CD4-positive, alpha-beta T cell treated with Interleukin-17A for 4 hours (primary cell): ENCODE results near the gene PFKL.
"Not testable (repeated sequence)": the region's sequence is repeated elsewhere in the genome, so short reads cannot be mapped to it uniquely, and the experiment has no call there.

Experiments
- DNase-seq: peaks from one replicate; pipeline ENCODE4 v3.0.0-alpha.2; 2020; ENCODE audit warnings: mixed read lengths

Gene PFKL

GRCh38 chr21:44329971-44330681, 30.3 kb downstream of the PFKL start:
- DNase-seq = no peak

DNA sequence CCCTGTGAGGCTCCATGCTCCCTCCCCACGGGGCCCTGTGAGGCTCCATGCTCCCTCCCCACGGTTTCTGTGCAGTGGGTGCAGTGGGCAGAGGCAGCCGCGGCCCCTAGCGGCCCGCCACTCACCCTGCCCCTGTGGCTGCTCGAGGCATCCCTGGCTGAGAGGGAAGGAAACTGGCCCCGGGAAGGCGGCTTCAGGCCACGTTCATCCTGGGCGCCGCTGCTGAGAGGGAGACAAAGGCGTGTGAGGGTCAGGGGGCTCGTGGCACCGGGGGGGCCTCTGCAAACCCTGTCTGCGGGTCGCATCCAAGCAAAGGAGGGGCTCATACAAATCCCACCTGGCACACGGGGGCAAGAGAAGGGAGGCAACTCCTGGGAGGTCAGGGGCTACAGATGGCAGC, 30.8 kb downstream of the PFKL start:
- no peak for DNase-seq

DNA sequence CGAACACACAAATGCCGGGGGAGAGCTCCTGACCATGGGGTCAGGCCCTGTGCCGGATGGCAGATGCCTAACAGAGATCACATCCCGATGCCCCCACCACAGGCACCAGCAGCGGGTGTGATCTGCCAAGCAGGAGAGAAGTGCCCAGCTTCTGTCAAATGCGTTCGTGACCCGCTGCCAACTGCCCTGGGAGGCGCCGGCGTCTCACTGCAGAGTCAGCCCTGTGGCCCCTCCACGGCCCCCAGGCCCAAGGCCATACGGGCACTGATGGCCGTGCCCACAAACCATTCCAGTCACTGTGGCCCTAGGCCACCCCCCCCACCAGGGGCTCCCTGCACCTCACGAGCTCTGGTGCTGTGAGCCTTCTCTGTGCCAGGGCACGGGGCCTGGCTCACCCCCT, 31.4 kb downstream of the PFKL start:
- DNase-seq = no peak

DNA sequence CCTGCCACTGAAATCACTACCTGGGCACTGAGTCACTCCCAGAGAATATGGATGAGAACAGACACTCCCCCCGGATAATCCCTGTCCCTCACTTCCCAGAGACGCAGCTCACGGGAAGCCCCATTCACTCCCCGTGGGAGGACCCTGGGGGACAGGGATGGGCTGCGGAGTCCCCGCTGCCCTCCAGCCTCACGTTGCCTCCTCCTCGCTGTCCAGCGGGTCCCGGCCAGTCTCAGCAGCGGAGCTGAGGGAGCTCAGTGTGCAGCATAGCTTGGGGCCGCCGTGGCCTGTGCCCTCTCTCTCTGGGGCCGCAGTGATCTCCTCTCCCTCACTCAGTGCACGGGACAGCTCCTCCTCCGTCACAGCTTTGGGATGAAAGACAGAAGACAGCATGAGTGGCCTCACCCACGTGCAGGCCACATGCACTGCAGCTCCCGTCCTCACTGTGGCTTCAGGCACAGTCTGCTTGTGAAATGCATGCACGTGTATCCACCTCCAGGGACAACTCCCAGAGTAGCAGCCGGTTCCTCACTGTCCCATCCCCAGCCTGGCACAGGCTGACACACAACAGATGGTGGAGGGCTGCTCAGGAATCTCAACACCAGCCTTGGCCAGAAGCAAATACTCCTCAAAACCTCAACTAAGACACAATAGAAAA, 31.9 kb downstream of the PFKL start:
- no peak for DNase-seq

GRCh38 chr21:44332383-44332782, 32.5 kb downstream of the PFKL start:
- no peak for DNase-seq

- DNase-seq = no peak
Observed at GRCh38 chr21:44332965-44333364, 33.1 kb downstream of the PFKL start.

- no peak for DNase-seq
Observed at GRCh38 chr21:44333509-44334328, 33.9 kb downstream of the PFKL start.

- DNase-seq = no peak
Observed at GRCh38 chr21:44334329-44335030, 34.6 kb downstream of the PFKL start.

- DNase-seq = no peak
Observed at GRCh38 chr21:44335266-44336059, 35.6 kb downstream of the PFKL start.

- no peak for DNase-seq
Observed at GRCh38 chr21:44337449-44337848, 37.6 kb downstream of the PFKL start.

GRCh38 chr21:44337941-44338895, 38.4 kb downstream of the PFKL start:
- DNase-seq = peak; percentile 51

GRCh38 chr21:44338971-44339910, 39.4 kb downstream of the PFKL start, which contains the start of gene CFAP410:
Gene CFAP410 (minus strand): TSS chr21:44339390. CDS start chr21:44339194, 196 bp downstream.
- peak; percentile 94 for DNase-seq

DNA sequence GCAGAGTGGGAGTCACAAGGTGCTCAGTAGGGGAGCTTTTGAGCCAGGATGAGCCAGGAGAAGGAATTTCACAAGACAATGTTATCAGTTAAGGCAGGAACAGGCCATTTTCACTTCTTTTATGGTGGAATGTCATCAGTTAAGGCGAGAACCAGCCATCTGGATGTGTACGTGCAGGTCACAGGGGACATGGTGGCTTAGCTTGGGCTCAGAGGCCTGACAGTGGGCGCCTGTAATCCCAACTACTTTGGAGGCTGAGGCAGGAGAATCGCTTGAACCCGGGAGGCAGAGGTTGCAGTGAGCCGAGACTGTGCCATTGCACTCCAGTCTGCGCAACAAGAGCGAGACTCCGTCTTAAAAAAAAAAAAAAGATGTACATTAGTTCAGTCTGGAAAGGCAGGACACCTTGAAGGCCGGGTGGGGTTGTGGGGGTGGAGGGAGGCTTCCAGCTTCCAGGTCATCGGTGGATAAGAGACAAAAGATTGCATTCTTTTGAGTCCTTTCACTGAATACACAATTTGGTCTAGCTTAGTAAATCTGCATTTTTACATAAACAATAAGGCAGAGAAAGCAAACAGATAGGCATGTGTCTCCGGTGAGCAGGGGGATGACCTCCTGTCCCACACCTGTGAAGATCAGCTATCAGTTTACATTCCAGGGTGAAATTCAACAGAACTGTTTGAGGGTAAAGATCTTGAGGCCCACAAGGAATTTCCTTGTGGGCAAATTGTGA, 42.0 kb downstream of the PFKL start:
- DNase-seq = not testable (repeated sequence)

- not testable (repeated sequence) for DNase-seq
Observed at GRCh38 chr21:44342981-44343380, 43.1 kb downstream of the PFKL start.

DNA sequence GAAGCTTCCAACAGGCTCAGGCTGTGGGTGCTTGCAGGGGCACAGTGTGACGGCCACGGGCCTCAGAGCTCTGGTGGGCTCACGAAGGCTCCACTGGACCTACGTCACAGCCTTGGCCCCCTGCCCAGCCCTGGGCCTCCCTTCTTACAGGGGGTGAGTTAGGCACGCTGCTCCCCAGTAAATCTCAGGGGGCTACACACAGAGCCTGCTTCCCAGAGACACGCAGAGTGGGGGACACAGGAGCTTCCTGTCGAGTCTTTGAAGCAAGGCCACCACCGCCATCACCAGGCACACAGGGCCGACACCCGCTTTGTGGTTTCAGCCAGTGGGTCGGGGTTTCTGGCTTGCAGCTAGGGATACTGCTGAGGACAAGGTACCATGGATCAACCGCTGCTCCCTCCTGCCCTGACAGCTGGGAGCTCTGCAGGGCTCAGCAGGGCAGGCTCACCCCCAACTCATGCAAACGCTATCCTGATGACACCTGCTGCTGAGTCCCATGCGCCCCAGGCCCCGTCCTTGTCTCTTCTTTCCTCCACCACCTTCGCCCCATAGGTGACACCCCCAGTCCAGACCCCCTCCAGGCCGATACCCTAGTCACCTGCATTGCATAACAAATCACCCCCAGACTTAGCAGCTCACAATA, 44.8 kb downstream of the PFKL start:
- DNase-seq = no peak

DNA sequence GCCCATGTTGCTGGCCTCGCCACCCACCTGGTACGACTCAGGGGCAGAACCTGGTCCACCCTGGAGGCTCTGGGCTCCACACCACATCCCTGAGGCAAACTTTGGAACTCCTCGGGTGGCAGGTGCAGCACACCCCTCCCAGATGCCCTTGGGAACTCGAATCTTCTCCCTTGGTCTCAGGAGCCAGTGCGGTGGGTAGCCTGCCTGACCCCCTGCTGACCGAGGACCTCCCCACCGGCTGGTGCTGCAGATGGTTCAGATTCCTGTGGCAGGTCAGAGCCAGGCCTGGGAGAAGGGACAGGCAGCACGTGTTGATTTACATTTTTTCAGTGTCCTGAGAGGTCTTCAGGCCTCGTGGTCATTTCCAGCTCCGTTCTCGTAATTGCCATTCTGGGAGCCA, 45.6 kb downstream of the PFKL start:
- no peak for DNase-seq

- no peak for DNase-seq
Observed at GRCh38 chr21:44347911-44348451, 48.1 kb downstream of the PFKL start.

- no peak for DNase-seq
Observed at GRCh38 chr21:44348861-44349260, 49.0 kb downstream of the PFKL start.
